GM18519 (cell line): ENCODE data around the gene ARHGAP15.
A peak's percentile ranks its signal among the peaks of the same experiment; 100 is the strongest.

ENCODE experiments used
- ATAC-seq: cut with Tn5 transposase; IDR thresholded peaks from one replicate; pipeline ENCODE4 v1.9.1; 2021; ENCODE audit warnings: mild to moderate bottlenecking, moderate library complexity; ENCODE audit not compliant: unreplicated experiment, low FRiP score

The ARHGAP15 gene

GRCh38 chr2:143649226-143649740 is 520.1 kb downstream of the ARHGAP15 start:
- ATAC-seq, result no peak

GRCh38 chr2:143652692-143653091 is 523.5 kb downstream of the ARHGAP15 start:
- no peak for ATAC-seq

GRCh38 chr2:143668234-143668633 is 539.0 kb downstream of the ARHGAP15 start:
- no peak for ATAC-seq

- no peak for ATAC-seq
Measured at GRCh38 chr2:143674051-143674450, 544.8 kb downstream of the ARHGAP15 start.

- no peak for ATAC-seq
Measured at GRCh38 chr2:143675021-143675420, 545.8 kb downstream of the ARHGAP15 start.

GRCh38 chr2:143679617-143680016 is 550.4 kb downstream of the ARHGAP15 start:
- no peak for ATAC-seq

- no peak for ATAC-seq
Measured at GRCh38 chr2:143680885-143681405, 551.7 kb downstream of the ARHGAP15 start.

- ATAC-seq, result no peak
Measured at GRCh38 chr2:143682436-143683055, 553.3 kb downstream of the ARHGAP15 start.

GRCh38 chr2:143683977-143684376 is 554.8 kb downstream of the ARHGAP15 start:
- ATAC-seq, result no peak

GRCh38 chr2:143684551-143685320 is 555.5 kb downstream of the ARHGAP15 start:
- no peak for ATAC-seq

GRCh38 chr2:143685421-143686078 is 556.3 kb downstream of the ARHGAP15 start:
- no peak for ATAC-seq

GRCh38 chr2:143686585-143687164 is 557.5 kb downstream of the ARHGAP15 start:
- no peak for ATAC-seq

GRCh38 chr2:143688248-143688647 is 559.0 kb downstream of the ARHGAP15 start:
- ATAC-seq, result no peak

GRCh38 chr2:143688815-143689214 is 559.6 kb downstream of the ARHGAP15 start:
- ATAC-seq, result no peak

GRCh38 chr2:143689541-143689940 is 560.3 kb downstream of the ARHGAP15 start:
- no peak for ATAC-seq

- ATAC-seq, result no peak
Measured at GRCh38 chr2:143690235-143690634, 561.0 kb downstream of the ARHGAP15 start.

GRCh38 chr2:143691121-143691520 is 561.9 kb downstream of the ARHGAP15 start:
- no peak for ATAC-seq

- no peak for ATAC-seq
Measured at GRCh38 chr2:143692162-143692561, 562.9 kb downstream of the ARHGAP15 start.

GRCh38 chr2:143692967-143693366 is 563.7 kb downstream of the ARHGAP15 start:
- ATAC-seq, result no peak

GRCh38 chr2:143694335-143694734 is 565.1 kb downstream of the ARHGAP15 start:
- no peak for ATAC-seq

- ATAC-seq, result peak; percentile 75
Measured at GRCh38 chr2:143696651-143697050, 567.4 kb downstream of the ARHGAP15 start.
